ENCODE results near the gene MAN2A2.

Gene MAN2A2

DNA sequence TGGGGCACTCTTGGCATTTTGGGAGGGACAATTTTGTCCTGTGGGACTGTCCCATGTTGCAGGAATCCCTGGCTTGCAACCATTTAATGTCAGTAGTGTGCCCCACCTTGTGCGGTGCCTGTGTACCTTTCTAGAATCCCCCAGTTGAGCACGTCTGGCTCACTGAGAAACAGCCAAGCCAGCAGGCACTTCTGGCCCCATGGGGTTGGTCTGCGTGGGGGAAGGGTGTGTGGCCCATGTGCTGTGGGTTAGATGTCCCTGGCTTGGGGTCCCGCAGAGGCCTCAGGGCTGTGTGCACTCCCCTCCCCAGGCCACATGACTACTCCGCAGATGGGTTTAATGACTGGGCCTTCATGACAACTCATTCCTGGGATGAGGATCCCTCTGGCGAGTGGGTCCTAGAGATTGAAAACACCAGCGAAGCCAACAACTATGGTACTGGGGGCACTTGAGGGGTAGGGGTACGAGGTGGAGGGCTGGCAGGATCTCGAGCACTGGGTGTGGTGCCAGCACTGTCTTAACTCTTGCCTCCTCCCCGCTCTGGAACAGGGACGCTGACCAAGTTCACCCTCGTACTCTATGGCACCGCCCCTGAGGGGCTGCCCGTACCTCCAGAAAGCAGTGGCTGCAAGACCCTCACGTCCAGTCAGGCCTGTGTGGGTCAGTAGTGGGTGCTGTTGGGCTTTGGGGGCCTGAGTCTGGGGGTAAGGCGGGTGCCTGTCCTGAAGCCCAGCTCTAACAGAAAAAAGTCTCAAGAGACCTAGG, 22.5 kb upstream of the MAN2A2 start:
- Histone ChIP-seq H2AFZ (ENCODE audit: low read length) (no peak overlapping the region), H3K27me3 (ENCODE audit: insufficient read depth, low read length) (no peaks in the 10 kb centered on the region; the same call in 1 of the 2 replicates), H3K27ac (ENCODE audit: low read depth, low read length, poor library complexity, severe bottlenecking) (no peak overlapping the region), H3K4me2 (ENCODE audit: low read length) (no peak overlapping the region), H3K4me1 (ENCODE audit: insufficient read depth, low read length, severe bottlenecking) (no peaks in the 10 kb centered on the region), H3K9me2 (ENCODE audit: low read depth, low read length) (no peaks in the 10 kb centered on the region), H3K9ac (ENCODE audit: low read length) (no peak overlapping the region), H3K4me3 (ENCODE audit: low read depth, low read length, poor library complexity, severe bottlenecking) (no peak overlapping the region), H3F3A (ENCODE audit: insufficient read depth, low read length) (no peaks in the 10 kb centered on the region), H3K9me3 (ENCODE audit: low read length) (no peaks in the 10 kb centered on the region), H3K79me2 (ENCODE audit: insufficient read depth, low read length) (no peaks in the 10 kb centered on the region), H4K20me1 (ENCODE audit: insufficient read depth, low read length) (no peaks in the 10 kb centered on the region), H3K36me3 (ENCODE audit: insufficient read depth, low read length) (no peaks in the 10 kb centered on the region)
- no peak for TF ChIP-seq EZH2 (IDR thresholded peaks at IDR 0.05; ENCODE audit: borderline replicate concordance, low read length)
- no peak for TF ChIP-seq CTCF (IDR thresholded peaks at IDR 0.05; ENCODE audit: low read length)

DNA sequence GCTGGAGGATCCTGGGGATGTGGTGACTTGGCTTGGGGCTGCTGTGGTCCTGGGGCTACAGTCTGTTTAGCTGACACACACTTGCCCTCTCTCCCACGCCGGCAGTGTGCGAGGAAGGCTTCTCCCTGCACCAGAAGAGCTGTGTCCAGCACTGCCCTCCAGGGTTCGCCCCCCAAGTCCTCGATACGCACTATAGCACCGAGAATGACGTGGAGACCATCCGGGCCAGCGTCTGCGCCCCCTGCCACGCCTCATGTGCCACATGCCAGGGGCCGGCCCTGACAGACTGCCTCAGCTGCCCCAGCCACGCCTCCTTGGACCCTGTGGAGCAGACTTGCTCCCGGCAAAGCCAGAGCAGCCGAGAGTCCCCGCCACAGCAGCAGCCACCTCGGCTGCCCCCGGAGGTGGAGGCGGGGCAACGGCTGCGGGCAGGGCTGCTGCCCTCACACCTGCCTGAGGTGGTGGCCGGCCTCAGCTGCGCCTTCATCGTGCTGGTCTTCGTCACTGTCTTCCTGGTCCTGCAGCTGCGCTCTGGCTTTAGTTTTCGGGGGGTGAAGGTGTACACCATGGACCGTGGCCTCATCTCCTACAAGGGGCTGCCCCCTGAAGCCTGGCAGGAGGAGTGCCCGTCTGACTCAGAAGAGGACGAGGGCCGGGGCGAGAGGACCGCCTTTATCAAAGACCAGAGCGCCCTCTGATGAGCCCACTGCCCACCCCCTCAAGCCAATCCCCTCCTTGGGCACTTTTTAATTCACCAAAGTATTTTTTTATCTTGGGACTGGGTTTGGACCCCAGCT, 21.7 kb upstream of the MAN2A2 start:
- H3K79me2 ChIP-seq (ENCODE audit: insufficient read depth, low read length), result no peaks in the 10 kb centered on the region
- H3K36me3 ChIP-seq (ENCODE audit: insufficient read depth, low read length), result no peaks in the 10 kb centered on the region
- H3K9me2 ChIP-seq (ENCODE audit: low read depth, low read length), result no peaks in the 10 kb centered on the region
- H3F3A ChIP-seq (ENCODE audit: insufficient read depth, low read length), result no peaks in the 10 kb centered on the region
- H2AFZ ChIP-seq (ENCODE audit: low read length), result no peak overlapping the region
- no peak overlapping the region for H3K4me2 ChIP-seq (ENCODE audit: low read length)
- no peaks in the 10 kb centered on the region for H4K20me1 ChIP-seq (ENCODE audit: insufficient read depth, low read length)
- H3K4me3 ChIP-seq (ENCODE audit: low read depth, low read length, poor library complexity, severe bottlenecking), result no peak overlapping the region
- H3K27ac ChIP-seq (ENCODE audit: low read depth, low read length, poor library complexity, severe bottlenecking), result no peak overlapping the region
- TF ChIP-seq EZH2 (IDR thresholded peaks at IDR 0.05; ENCODE audit: borderline replicate concordance, low read length) (no peak), CTCF (IDR thresholded peaks at IDR 0.05; ENCODE audit: low read length) (no peak)
- no peaks in the 10 kb centered on the region for H3K9me3 ChIP-seq (ENCODE audit: low read length)
- no peaks in the 10 kb centered on the region; the same call in 1 of the 2 replicates for H3K27me3 ChIP-seq (ENCODE audit: insufficient read depth, low read length)
- H3K4me1 ChIP-seq (ENCODE audit: insufficient read depth, low read length, severe bottlenecking), result no peaks in the 10 kb centered on the region
- no peak overlapping the region for H3K9ac ChIP-seq (ENCODE audit: low read length)

DNA sequence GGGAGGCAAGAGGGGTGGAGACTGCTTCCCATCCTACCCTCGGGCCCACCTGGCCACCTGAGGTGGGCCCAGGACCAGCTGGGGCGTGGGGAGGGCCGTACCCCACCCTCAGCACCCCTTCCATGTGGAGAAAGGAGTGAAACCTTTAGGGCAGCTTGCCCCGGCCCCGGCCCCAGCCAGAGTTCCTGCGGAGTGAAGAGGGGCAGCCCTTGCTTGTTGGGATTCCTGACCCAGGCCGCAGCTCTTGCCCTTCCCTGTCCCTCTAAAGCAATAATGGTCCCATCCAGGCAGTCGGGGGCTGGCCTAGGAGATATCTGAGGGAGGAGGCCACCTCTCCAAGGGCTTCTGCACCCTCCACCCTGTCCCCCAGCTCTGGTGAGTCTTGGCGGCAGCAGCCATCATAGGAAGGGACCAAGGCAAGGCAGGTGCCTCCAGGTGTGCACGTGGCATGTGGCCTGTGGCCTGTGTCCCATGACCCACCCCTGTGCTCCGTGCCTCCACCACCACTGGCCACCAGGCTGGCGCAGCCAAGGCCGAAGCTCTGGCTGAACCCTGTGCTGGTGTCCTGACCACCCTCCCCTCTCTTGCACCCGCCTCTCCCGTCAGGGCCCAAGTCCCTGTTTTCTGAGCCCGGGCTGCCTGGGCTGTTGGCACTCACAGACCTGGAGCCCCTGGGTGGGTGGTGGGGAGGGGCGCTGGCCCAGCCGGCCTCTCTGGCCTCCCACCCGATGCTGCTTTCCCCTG, 21.0 kb upstream of the MAN2A2 start:
- Histone ChIP-seq H3K9ac (ENCODE audit: low read length) (no peak overlapping the region), H4K20me1 (ENCODE audit: insufficient read depth, low read length) (no peaks in the 10 kb centered on the region), H3F3A (ENCODE audit: insufficient read depth, low read length) (no peaks in the 10 kb centered on the region), H3K36me3 (ENCODE audit: insufficient read depth, low read length) (no peaks in the 10 kb centered on the region), H2AFZ (ENCODE audit: low read length) (no peak overlapping the region), H3K27ac (ENCODE audit: low read depth, low read length, poor library complexity, severe bottlenecking) (no peak overlapping the region), H3K27me3 (ENCODE audit: insufficient read depth, low read length) (no peaks in the 10 kb centered on the region; the same call in 1 of the 2 replicates), H3K4me3 (ENCODE audit: low read depth, low read length, poor library complexity, severe bottlenecking) (no peak overlapping the region), H3K4me2 (ENCODE audit: low read length) (no peak overlapping the region), H3K9me2 (ENCODE audit: low read depth, low read length) (no peaks in the 10 kb centered on the region), H3K4me1 (ENCODE audit: insufficient read depth, low read length, severe bottlenecking) (no peaks in the 10 kb centered on the region), H3K9me3 (ENCODE audit: low read length) (no peaks in the 10 kb centered on the region), H3K79me2 (ENCODE audit: insufficient read depth, low read length) (no peaks in the 10 kb centered on the region)
- TF ChIP-seq CTCF (IDR thresholded peaks at IDR 0.05; ENCODE audit: low read length), result no peak
- no peak for TF ChIP-seq EZH2 (IDR thresholded peaks at IDR 0.05; ENCODE audit: borderline replicate concordance, low read length)

Measured in OCI-LY1 (cell line).